HepG2 (cell line): ENCODE measurements around the gene RAD21L1. TPM values are rescaled to one million over a fixed set of nuclear protein-coding genes. Genes with fewer than 3 reads are reported as not detected.

Experiments
- BHLHE40 ChIP-seq: IDR thresholded peaks from 2 replicates; pipeline ENCODE4 v1.6.1; 2011; ENCODE audit warnings: low read length, improper control_type of control experiment
- ETV5 ChIP-seq: IDR thresholded peaks from 2 replicates; pipeline ENCODE4 v1.6.1; 2018; ENCODE audit warnings: missing biosample characterization, missing genetic modification reagents, inconsistent platforms, borderline replicate concordance
- FOXA3 ChIP-seq: IDR thresholded peaks from 2 replicates; pipeline ENCODE4 v1.6.1; 2016; ENCODE audit warnings: missing genetic modification reagents, missing compliant biosample characterization
- FOXO1 ChIP-seq: sonication (generic); formaldehyde crosslinking; IDR thresholded peaks from 2 replicates; pipeline ENCODE4 v1.4.0; 2020; ENCODE audit warnings: missing genetic modification reagents
- HNF4A ChIP-seq: sonication (generic); formaldehyde crosslinking; IDR thresholded peaks from 2 replicates; pipeline ENCODE4 v1.4.0; 2020; ENCODE audit warnings: missing genetic modification reagents
- NCOA1 ChIP-seq: sonication (generic); formaldehyde crosslinking; IDR thresholded peaks from 2 replicates; pipeline ENCODE4 v1.9.0; 2021; ENCODE audit warnings: missing genetic modification reagents
- NCOA5 ChIP-seq: sonication (generic); formaldehyde crosslinking; IDR thresholded peaks from 2 replicates; pipeline ENCODE4 v1.4.0; 2020; ENCODE audit warnings: missing genetic modification reagents
- NONO ChIP-seq, 2 experiments: fragments of 450-650 bp in 1 of 2; sonication (generic) in 1 of 2; formaldehyde crosslinking in 1 of 2; IDR thresholded peaks in 1 of 2; conservative IDR thresholded peaks in 1 of 2; 2 replicates each; pipeline versions ENCODE4 v1.6.1 to v1.8.0; 2017 to 2022; ENCODE audit warnings: mild to moderate bottlenecking in 1 of 2, missing genetic modification reagents in 1 of 2, moderate library complexity in 1 of 2
- PAX8 ChIP-seq: sonication (generic); formaldehyde crosslinking; IDR thresholded peaks from 2 replicates; pipeline ENCODE4 v1.8.0; 2022; ENCODE audit warnings: mild to moderate bottlenecking, missing genetic modification reagents, borderline replicate concordance
- RFXAP ChIP-seq: sonication (generic); formaldehyde crosslinking; IDR thresholded peaks from 2 replicates; pipeline ENCODE4 v1.4.0; 2020; ENCODE audit warnings: missing genetic modification reagents, borderline replicate concordance
- RXRB ChIP-seq: IDR thresholded peaks from 2 replicates; pipeline ENCODE4 v1.6.1; 2016; ENCODE audit warnings: borderline replicate concordance, missing genetic modification reagents, missing compliant biosample characterization
- SMC3 ChIP-seq: IDR thresholded peaks from 2 replicates; pipeline ENCODE4 v1.6.1; 2011; ENCODE audit warnings: low read length, improper control_type of control experiment
- SNAI1 ChIP-seq: sonication (generic); formaldehyde crosslinking; IDR thresholded peaks from 2 replicates; pipeline ENCODE4 v1.5.0; 2020; ENCODE audit warnings: mild to moderate bottlenecking, missing genetic modification reagents, borderline replicate concordance
- SOX5 ChIP-seq: IDR thresholded peaks from 2 replicates; pipeline ENCODE4 v1.6.1; 2016; ENCODE audit warnings: borderline replicate concordance
- SRSF4 ChIP-seq: fragments of 200-400 bp; formaldehyde crosslinking; IDR thresholded peaks from one replicate; pipeline ENCODE4 v1.6.1; 2018; ENCODE audit warnings: mild to moderate bottlenecking, low read depth, low read length, moderate library complexity; ENCODE audit not compliant: poor library complexity, severe bottlenecking
- XBP1 ChIP-seq: sonication (generic); formaldehyde crosslinking; IDR thresholded peaks from 2 replicates; pipeline ENCODE4 v1.5.0; 2020; ENCODE audit warnings: missing genetic modification reagents
- ZIK1 ChIP-seq: sonication (generic); formaldehyde crosslinking; IDR thresholded peaks from 2 replicates; pipeline ENCODE4 v1.5.0; 2020; ENCODE audit warnings: mild to moderate bottlenecking, low read depth, missing genetic modification reagents, borderline replicate concordance
- ZNF232 ChIP-seq: sonication (generic); formaldehyde crosslinking; IDR thresholded peaks from 2 replicates; pipeline ENCODE4 v1.4.0; 2020; ENCODE audit warnings: missing genetic modification reagents, borderline replicate concordance
- ZNF33B ChIP-seq: sonication (generic); formaldehyde crosslinking; IDR thresholded peaks from 2 replicates; pipeline ENCODE4 v1.5.1; 2020; ENCODE audit warnings: mild to moderate bottlenecking, missing genetic modification reagents
- ZNF441 ChIP-seq: sonication (generic); formaldehyde crosslinking; IDR thresholded peaks from 2 replicates; pipeline ENCODE4 v1.7.0; 2021; ENCODE audit warnings: missing genetic modification reagents, borderline replicate concordance
- ZNF672 ChIP-seq: sonication (generic); formaldehyde crosslinking; IDR thresholded peaks from 2 replicates; pipeline ENCODE4 v1.8.1; 2022; ENCODE audit warnings: missing genetic modification reagents
- ZNF761 ChIP-seq: sonication (generic); formaldehyde crosslinking; conservative IDR thresholded peaks from 2 replicates; pipeline ENCODE4 v1.4.0; 2020; ENCODE audit warnings: mild to moderate bottlenecking, missing genetic modification reagents
- ZNF766 ChIP-seq: sonication (generic); formaldehyde crosslinking; IDR thresholded peaks from 2 replicates; pipeline ENCODE4 v1.5.0; 2020; ENCODE audit warnings: missing genetic modification reagents, borderline replicate concordance
- ZSCAN21 ChIP-seq: sonication (generic); formaldehyde crosslinking; IDR thresholded peaks from 2 replicates; pipeline ENCODE4 v1.8.0; 2022; ENCODE audit warnings: mild to moderate bottlenecking, missing genetic modification reagents, moderate library complexity, borderline replicate concordance
- polyA plus RNA-seq, 8 experiments: library from polyadenylated mRNA; depleted of rRNA in 3 of 8; stranded (reverse) in 7 of 8; unstranded in 1 of 8; fragments of >200 nt; fragmentation: Illumina TruSeq in 4 of 8; extraction: Trizol in 4 of 8; gene quantifications; 2 replicates each; pipeline versions ENCODE4 v1.2.1 to v1.2.3, GENCODE V29; 2011 to 2016; ENCODE audit warnings: low read depth in 4 of 8, missing spikeins in 1 of 8, mixed read lengths in 1 of 8; ENCODE audit not compliant: insufficient read depth in 1 of 8
- total RNA-seq, 5 experiments: library from RNA; depleted of rRNA; stranded (reverse); fragments of >200 nt; fragmentation: Illumina TruSeq; extraction: Trizol; gene quantifications; 2 replicates each; pipeline ENCODE4 v1.2.3, GENCODE V29; 2016; ENCODE audit warnings: low read depth in 1 of 5
- TF ChIP-seq, protein P1 (sequence below): IDR thresholded peaks from 2 replicates; pipeline ENCODE4 v1.6.1; 2016
- TF ChIP-seq, protein P2 (sequence below): sonication (generic); formaldehyde crosslinking; IDR thresholded peaks from 2 replicates; pipeline ENCODE4 v1.4.0; 2020; ENCODE audit warnings: missing genetic modification reagents
- TF ChIP-seq, protein P3 (sequence below): sonication (generic); formaldehyde crosslinking; IDR thresholded peaks from 2 replicates; pipeline ENCODE4 v1.8.1; 2023; ENCODE audit warnings: mild to moderate bottlenecking, missing genetic modification reagents
- TF ChIP-seq, protein P4 (sequence below): sonication (generic); formaldehyde crosslinking; IDR thresholded peaks from 2 replicates; pipeline ENCODE4 v1.4.0; 2020; ENCODE audit warnings: missing genetic modification reagents, borderline replicate concordance

The RAD21L1 gene
- total and polyA plus RNA-seq, 2 of the 13 experiments (the other 11 are each of a cell fraction or from before 2014, with no cell fraction given): not detected

DNA sequence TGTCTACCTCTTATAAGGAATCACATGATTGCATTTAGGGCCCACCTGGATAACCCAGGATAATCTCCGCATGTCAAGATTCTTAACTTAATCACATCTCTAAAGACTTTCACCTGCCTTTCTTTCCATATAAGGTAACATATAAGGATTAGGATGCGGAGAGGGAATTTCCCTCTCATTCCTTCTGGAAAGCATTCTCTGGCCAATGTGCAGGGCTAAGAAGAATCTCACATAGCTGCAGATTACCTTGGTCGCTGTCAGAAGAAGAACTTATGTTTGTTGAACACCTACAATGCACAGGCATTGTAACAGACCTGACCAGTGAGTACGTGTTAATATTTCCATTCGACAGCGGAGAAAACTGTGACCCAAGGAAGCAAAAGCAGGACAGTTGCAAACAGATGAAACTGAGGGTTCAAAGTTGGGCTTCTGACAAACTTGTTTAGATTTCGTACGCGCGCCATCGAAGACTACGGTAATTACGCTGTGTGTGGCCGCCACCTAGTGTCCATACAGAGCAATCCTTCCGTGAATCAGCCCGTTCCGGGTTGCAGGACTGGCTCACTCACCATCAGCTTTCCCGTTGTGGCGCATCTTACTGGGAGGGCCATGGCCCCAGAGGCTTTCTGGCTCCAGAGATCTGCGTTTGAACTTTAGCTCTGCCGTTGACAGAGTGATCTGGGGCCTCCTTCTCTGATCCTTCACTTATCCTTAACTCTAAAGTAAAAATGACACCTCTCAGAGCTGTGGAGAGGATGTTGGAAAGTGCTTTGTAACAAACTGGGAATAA lies 13.0 kb upstream of the RAD21L1 start (continued):
- TF ChIP-seq NONO (IDR thresholded peaks at IDR 0.05) (no peak), NONO (CRISPR knock-in tag; conservative IDR thresholded peaks at IDR 0.05) (0 out of 2 replicates have a peak, but pooled peaks have one; percentile 40), HNF4A (CRISPR knock-in tag) (peak; percentile 67), ZSCAN21 (CRISPR knock-in tag) (0 out of 2 replicates have a peak, but pooled peaks have one; percentile 35), SRSF4 (no peak), ZNF33B (CRISPR knock-in tag) (no peak), SNAI1 (CRISPR knock-in tag) (no peak), SMC3 (peak; percentile 95), FOXA3 (peak; percentile 61), RFXAP (CRISPR knock-in tag) (0 out of 2 replicates have a peak, but pooled peaks have one; percentile 25), PAX8 (CRISPR knock-in tag) (no peak), ZIK1 (CRISPR knock-in tag) (0 out of 2 replicates have a peak, but pooled peaks have one; percentile 82), ZNF761 (CRISPR knock-in tag) (no peak), XBP1 (CRISPR knock-in tag) (no peak), ZNF441 (CRISPR knock-in tag) (peak; percentile 57; the same call in 1 of the 2 replicates), ZNF766 (0 out of 2 replicates have a peak, but pooled peaks have one; percentile 36), NCOA1 (CRISPR knock-in tag) (no peak), FOXO1 (CRISPR knock-in tag) (peak; percentile 86), ETV5 (CRISPR knock-in tag) (peak; percentile 43; the same call in 1 of the 2 replicates), SOX5 (no peak), NCOA5 (no peak), BHLHE40 (peak; percentile 42; the same call in 1 of the 2 replicates), ZNF672 (CRISPR knock-in tag) (no peak), RXRB (CRISPR knock-in tag) (peak; percentile 66), ZNF232 (CRISPR knock-in tag) (peak; percentile 57; the same call in 1 of the 2 replicates)
- TF ChIP-seq, protein P1, sequence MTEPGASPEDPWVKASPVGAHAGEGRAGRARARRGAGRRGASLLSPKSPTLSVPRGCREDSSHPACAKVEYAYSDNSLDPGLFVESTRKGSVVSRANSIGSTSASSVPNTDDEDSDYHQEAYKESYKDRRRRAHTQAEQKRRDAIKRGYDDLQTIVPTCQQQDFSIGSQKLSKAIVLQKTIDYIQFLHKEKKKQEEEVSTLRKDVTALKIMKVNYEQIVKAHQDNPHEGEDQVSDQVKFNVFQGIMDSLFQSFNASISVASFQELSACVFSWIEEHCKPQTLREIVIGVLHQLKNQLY (CRISPR knock-in tag): no peak
- TF ChIP-seq, protein P2, sequence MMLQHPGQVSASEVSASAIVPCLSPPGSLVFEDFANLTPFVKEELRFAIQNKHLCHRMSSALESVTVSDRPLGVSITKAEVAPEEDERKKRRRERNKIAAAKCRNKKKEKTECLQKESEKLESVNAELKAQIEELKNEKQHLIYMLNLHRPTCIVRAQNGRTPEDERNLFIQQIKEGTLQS (CRISPR knock-in tag): no peak
- TF ChIP-seq, protein P3, sequence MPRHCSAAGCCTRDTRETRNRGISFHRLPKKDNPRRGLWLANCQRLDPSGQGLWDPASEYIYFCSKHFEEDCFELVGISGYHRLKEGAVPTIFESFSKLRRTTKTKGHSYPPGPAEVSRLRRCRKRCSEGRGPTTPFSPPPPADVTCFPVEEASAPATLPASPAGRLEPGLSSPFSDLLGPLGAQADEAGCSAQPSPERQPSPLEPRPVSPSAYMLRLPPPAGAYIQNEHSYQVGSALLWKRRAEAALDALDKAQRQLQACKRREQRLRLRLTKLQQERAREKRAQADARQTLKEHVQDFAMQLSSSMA (CRISPR knock-in tag): 0 out of 2 replicates have a peak, but pooled peaks have one; percentile 50
- TF ChIP-seq, protein P4, sequence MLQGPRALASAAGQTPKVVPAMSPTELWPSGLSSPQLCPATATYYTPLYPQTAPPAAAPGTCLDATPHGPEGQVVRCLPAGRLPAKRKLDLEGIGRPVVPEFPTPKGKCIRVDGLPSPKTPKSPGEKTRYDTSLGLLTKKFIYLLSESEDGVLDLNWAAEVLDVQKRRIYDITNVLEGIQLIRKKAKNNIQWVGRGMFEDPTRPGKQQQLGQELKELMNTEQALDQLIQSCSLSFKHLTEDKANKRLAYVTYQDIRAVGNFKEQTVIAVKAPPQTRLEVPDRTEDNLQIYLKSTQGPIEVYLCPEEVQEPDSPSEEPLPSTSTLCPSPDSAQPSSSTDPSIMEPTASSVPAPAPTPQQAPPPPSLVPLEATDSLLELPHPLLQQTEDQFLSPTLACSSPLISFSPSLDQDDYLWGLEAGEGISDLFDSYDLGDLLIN (CRISPR knock-in tag): 0 out of 2 replicates have a peak, but pooled peaks have one; percentile 38
